22Rv1 (cell line): ENCODE results near the gene GAGE10.
"Not testable (repeated sequence)": the region's sequence is repeated elsewhere in the genome, so short reads cannot be mapped to it uniquely, and the experiment has no call there.

Experiments used
- H3K27ac ChIP-seq: fragments of 450-650 bp; 2 replicates; pipeline ENCODE4 v1.5.1; 2017
- CTCF ChIP-seq: fragments of 450-650 bp; IDR thresholded peaks from 2 replicates; pipeline ENCODE4 v1.5.1; 2017; ENCODE audit warnings: mild to moderate bottlenecking
- ZFX ChIP-seq: fragments of 450-650 bp; IDR thresholded peaks from 2 replicates; pipeline ENCODE4 v1.6.1; 2017; ENCODE audit warnings: antibody characterized with exemption, borderline replicate concordance

The GAGE10 gene

GRCh38 chrX:49287665-49288064 lies 15.8 kb upstream of the GAGE10 start:
- TF ChIP-seq ZFX (no peak), CTCF (no peak)

GRCh38 chrX:49290215-49290614 lies 13.2 kb upstream of the GAGE10 start:
- no peak overlapping the region for H3K27ac ChIP-seq
- TF ChIP-seq ZFX, result no peak
- no peak for TF ChIP-seq CTCF

More at GRCh38 chrX:49287665-49288064, 15.8 kb upstream of the GAGE10 start:
- H3K27ac ChIP-seq, result no peak overlapping the region

- TF ChIP-seq ZFX, result no peak
- peak; percentile 75 for TF ChIP-seq CTCF
- H3K27ac ChIP-seq, result no peak overlapping the region
These were observed 11.7 kb upstream of the GAGE10 start for GRCh38 chrX:49291615-49292337.

- TF ChIP-seq ZFX, result no peak
- TF ChIP-seq CTCF, result no peak
- no peak overlapping the region for H3K27ac ChIP-seq
These were observed 10.8 kb upstream of the GAGE10 start for GRCh38 chrX:49292400-49293362.

GRCh38 chrX:49299293-49299692 lies 4.2 kb upstream of the GAGE10 start:
- H3K27ac ChIP-seq, result not testable (repeated sequence)

GRCh38 chrX:49300703-49301102 lies 2.7 kb upstream of the GAGE10 start:
- no peak overlapping the region for H3K27ac ChIP-seq
- no peak for TF ChIP-seq ZFX

GRCh38 chrX:49307775-49308174 lies 4.3 kb downstream of the GAGE10 start:
- H3K27ac ChIP-seq, result not testable (repeated sequence)

- H3K27ac ChIP-seq, result no peak overlapping the region
- TF ChIP-seq CTCF (no peak), ZFX (no peak)
These were observed 5.3 kb downstream of the GAGE10 start for GRCh38 chrX:49308604-49309269.
